Measurements from ENCODE around the gene TPSB2.
"Not testable (repeated sequence)": the region's sequence is repeated elsewhere in the genome, so short reads cannot be mapped to it uniquely, and the experiment has no call there.

TPSB2 gene

GRCh38 chr16:1261131-1261892 lies 31.3 kb upstream of the TPSB2 start:
- DNase-seq = no peak

DNA sequence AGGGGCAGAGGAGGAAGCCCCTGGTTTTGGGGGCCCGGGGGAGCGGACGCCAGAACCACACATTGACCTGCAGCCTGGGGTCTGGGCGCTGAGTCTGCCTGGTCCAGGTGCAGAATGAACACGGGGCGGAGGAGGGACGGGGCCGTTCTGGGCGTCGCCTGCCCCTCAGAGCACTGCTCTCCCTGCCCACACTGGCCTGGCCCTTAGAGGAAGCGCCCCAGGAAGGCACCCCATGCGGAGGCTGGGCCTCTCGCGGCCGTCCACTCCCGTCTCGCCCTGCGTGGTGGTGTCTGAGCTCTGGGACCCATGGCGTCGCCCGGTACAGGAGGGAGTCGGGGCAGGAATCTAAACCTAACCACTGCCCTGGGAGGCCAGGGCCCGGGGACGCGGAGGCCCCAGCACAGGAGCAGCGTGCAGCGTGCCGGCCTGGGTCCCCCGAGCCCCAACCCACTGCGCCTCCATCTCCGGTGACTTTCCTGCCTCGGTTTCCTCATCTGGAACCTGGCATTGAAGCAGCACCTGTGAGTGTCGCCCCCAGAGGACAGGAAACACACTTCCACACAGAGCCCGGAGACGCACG lies 30.2 kb upstream of the TPSB2 start:
- DNase-seq = no peak

- DNase-seq = no peak
Measured at GRCh38 chr16:1259760-1260068, 29.7 kb upstream of the TPSB2 start.

DNA sequence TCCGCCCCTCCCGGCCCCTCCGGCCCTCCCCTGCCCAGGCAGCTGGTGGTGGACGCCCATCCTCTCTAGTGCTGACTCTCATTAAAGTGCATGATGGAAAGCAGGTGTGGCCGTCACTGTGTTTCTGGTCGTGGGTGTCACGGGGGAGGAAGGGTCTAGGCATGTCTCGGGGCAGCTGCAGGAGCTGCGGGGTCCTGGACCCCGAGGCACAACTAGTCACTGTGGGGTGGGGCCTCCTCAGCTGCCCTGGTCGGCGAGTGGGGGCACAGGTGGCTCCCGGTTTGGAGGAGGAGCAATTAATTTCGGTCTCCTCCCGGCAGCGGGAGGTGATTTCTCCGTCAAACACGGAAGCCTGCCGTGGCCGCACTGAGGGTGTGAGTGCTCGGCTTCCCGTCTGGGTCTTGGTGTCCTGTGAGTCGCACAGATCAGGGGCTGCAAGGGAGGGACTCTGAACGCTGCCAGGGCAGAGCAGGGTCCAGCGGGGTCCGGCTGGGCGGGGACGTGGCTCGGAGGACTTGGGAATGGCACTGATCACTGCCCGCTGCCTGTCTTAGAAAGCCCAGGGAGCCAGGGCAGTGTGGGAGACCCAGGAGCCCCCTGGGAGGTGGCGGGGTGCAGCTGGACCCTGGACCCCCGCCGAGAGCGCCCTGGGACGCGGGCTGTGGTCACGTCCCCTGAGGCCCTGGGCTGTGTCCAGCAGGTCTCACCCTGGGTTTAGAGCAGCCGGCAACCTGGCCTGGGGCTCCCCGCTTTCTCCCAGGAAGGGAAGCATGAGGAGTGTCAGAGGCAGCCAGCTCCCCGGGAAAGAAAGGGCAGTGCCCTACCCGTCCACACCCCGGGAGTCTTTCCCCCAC lies 29.1 kb upstream of the TPSB2 start:
- DNase-seq = no peak

- no peak for DNase-seq
Measured at GRCh38 chr16:1258225-1258600, 28.2 kb upstream of the TPSB2 start.

DNA sequence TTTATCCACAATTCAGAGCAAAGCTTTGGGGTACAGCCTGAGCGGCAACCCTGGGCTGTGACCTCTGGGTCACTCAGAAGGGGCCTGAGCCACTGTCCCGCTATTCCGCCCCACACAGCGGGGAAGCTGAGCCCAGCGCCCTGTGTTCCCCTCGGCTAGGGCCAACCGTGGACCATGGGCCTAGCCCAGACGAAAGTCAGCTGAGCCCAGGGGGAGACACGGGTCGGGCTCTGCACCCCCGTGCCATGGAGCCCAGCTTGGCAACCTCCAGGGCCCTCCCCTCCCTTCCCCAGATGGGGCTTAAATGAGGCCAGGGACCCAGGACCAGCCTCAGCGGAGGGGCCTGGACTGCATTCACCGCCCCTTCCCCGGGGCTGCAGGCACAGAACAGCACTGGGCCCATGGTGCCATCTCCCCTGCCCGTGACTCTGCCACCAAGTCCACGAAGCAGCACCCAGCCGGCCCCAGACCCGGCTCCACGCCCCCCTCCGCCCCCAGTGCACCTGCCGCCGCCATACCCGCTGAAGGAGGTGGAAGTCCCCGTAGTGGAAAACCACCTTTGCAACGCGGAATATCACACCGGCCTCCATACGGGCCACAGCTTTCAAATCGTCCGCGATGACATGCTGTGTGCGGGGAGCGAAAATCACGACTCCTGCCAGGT lies 27.7 kb upstream of the TPSB2 start:
- DNase-seq = no peak

DNA sequence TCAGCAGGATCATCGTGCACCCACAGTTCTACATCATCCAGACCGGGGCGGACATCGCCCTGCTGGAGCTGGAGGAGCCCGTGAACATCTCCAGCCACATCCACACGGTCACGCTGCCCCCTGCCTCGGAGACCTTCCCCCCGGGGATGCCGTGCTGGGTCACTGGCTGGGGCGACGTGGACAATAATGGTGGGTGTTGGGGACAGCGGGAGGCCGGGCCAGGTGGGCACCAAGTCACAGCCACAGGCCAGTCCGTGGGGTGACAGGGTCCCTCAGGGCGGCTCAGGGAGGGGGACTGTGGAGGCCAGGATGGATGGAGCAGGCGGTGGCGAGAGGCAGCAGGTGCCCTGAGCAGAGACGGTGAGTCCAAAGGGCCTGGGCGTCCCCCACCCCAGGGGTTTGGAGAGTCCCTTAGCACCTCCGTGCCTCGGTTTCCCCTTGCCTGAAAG lies 26.9 kb upstream of the TPSB2 start:
- DNase-seq = no peak

GRCh38 chr16:1256296-1256873 lies 26.4 kb upstream of the TPSB2 start:
- not testable (repeated sequence) for DNase-seq

DNA sequence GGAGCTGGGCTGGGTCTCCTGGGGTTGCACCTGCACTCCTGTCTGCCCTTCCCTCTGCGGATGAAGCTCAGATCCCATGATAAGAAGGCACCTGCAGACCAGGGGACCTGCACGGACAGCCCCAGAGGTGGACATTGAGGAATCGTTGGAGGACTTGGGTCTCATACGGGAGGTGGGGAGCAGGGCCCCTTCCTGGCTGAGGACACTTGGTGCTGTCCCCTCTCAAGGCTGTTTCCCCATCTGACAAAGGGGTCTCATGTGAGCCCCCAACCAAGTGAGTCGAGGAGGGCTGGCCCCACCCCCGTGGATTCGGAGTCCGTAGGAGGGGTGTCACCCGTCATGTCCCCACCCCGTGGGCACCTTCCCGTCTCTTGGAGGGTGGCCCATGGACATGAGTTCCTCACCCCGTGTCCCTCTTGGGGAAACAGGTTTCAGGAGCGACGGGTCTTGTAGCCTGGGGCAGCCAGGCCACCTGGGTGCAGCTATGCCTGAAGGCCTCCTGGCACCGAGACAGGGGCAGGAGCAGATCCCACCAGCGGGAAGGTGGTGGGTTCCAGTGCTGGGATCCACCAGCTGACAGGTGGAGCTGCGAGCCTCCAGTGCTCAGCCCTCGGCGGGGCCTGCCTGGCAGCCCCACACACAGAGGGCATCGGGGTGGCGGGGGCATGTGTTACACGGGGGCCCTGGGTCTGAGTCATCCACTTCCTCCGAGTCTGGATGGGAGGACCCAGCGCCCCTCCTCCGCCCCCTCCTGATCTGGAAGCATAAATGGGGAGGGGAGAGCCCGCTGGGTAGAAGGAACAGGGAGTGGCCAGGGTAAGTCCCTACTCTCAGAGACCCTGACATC lies 25.5 kb upstream of the TPSB2 start, which contains the start of gene TPSD1:
TPSD1 (plus strand) TSS at position 794 of the 847 bp plus-strand sequence. CDS start 212 bp downstream, outside the sequence.
- DNase-seq = not testable (repeated sequence)

GRCh38 chr16:1254821-1255220 lies 24.8 kb upstream of the TPSB2 start:
- DNase-seq = not testable (repeated sequence)

DNA sequence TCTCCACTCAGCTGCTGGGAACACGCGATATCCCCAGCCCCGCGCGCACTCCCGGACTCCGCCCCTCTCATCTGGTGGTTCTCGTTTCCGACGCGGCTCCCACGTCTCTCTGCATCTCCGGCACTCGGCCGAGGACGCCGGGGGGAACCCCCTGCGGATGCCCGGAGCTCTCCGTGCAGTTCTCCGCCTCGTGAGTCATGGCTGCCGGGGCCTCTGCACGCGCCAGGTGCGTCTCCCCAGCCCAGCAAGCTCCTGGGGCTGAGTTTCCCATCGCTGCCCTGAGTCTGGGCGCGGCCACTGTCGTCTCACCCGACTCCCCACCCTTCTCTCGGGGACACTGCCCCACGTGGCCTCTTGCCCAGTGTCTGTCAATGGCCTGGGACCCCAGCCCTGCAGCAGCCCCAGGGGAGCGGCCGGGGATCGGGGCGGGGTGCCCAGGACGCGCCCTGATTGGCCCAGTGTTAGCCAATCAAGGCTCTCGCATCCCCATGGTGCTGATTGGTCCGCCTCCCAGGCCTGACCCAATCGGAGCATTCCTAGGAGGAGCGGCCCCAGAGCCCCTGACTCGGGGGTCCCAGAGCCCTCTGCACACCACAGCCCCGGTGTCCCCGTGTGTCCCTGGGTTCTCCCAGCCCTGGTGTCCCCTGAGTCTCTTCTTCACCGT lies 23.8 kb upstream of the TPSB2 start:
- DNase-seq = not testable (repeated sequence)

- DNase-seq = not testable (repeated sequence)
Measured at GRCh38 chr16:1249031-1249755, 19.2 kb upstream of the TPSB2 start.

GRCh38 chr16:1247903-1248537 lies 18.0 kb upstream of the TPSB2 start:
- not testable (repeated sequence) for DNase-seq

DNA sequence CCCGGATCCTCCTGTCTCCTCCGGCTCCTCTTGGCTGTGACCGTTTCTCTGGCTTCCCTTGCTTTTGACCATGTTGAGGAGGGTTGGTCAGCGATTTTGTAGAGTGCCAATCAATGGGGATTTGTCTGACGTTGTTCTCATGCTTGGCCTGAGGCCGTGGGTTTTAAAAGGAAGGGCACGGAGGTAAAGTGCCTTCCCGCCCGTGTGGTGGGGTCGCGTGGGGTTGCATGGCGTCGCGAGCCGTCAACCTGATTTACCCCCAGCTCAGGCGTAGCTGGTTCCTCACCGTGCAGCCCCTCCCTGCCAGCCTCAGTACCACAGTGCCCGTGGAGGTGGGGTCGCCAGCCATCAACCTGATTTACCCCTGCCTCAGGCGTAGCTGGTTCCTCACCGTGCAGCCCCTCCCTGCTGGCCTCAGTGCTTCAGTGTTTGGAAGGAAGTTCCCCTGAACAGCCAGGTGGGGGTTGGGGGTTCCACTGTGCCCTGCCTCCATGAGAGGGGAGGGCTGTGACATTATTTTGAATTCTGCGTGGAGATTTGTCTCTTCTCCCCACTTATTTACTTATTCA lies 15.6 kb upstream of the TPSB2 start:
- DNase-seq = peak in 1 of 4 experiments; percentile 20

DNA sequence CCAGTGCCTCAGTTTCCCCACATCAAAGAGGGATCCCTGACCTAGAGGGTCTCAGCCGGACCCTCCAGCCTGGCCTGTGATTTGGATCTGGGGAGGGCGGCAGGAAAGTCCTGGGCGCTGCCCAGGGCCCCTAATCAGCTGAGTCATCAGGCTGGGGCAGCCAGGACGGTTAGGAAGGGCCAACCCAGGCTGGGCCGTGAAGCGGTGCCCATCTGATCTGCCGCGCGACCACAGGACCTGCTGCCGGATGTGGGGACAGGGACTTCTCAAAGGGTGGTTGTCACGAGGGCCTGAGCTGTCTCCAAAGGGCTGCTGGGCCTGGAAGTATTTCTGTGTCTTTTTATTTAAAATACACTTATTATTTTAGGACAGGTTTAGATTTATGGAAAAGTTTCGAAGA lies 14.9 kb upstream of the TPSB2 start:
- peak; percentile 21 to 67 (median 52) for DNase-seq

GRCh38 chr16:1243907-1244850 lies 14.2 kb upstream of the TPSB2 start:
- not testable (repeated sequence) for DNase-seq

GRCh38 chr16:1243363-1243762 lies 13.4 kb upstream of the TPSB2 start:
- not testable (repeated sequence) for DNase-seq

GRCh38 chr16:1241081-1241480 lies 11.1 kb upstream of the TPSB2 start:
- DNase-seq = not testable (repeated sequence)
